Measurements from ENCODE around the gene DOCK3.
"Not testable (repeated sequence)": the region's sequence is repeated elsewhere in the genome, so short reads cannot be mapped to it uniquely, and the experiment has no call there.

Gene DOCK3

DNA sequence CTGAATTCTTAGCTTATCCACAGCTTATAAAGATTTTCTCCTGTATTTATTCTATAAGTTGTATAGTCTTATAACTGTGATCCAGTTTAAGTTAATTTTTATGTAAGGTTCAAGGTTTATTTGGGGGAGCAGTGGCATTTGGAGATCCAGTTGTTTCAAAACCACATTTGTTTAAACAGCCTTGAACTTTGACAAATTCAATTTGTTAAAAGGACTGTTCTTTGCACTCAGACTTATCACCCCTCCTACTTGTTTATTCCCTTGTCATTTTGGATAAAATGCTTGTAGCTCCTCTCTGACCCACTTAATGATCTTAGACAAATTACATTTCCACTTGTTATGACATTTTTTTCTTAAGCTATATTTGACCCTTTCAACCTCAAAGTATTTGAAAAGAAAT lies 327.8 kb downstream of the DOCK3 start:
- FAIRE-seq: no peak

DNA sequence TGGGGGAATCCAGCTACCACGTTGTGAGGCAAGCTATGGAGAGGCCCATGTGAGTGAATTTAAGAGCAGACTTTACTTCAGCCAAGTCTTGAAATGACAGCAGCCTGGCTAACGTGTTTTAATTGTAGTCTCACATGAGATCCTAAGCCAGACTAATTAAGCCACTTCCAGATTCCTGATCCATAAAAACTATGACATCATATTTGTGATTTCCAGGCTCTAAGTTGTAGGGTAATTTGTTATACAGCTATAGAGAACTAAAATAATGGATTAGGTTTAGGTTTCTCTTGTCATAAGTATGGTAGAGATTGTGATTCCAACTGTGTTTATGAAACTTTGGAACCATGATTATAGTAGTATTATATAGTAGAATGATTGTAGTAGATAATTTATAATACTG lies 329.5 kb downstream of the DOCK3 start:
- no peak for FAIRE-seq

DNA sequence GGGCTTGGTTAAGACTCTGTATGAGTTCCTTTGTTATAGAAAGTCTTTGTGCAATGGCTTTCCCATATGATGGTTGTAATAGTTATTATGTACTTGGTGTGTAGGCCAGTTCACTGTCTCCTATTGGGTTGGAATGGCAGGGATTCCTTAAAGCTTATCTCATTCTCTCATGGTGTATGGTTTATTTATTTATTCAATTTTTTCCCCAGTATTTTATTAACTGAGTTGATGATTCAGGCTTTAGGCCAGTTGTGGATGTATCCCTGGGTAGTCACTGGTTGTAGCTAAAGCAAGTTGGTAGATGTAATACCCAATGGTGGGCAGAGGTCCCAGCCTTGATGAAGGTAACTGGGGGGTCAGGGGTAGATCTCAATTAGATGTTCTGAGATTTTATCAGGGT lies 349.4 kb downstream of the DOCK3 start:
- FAIRE-seq: no peak

DNA sequence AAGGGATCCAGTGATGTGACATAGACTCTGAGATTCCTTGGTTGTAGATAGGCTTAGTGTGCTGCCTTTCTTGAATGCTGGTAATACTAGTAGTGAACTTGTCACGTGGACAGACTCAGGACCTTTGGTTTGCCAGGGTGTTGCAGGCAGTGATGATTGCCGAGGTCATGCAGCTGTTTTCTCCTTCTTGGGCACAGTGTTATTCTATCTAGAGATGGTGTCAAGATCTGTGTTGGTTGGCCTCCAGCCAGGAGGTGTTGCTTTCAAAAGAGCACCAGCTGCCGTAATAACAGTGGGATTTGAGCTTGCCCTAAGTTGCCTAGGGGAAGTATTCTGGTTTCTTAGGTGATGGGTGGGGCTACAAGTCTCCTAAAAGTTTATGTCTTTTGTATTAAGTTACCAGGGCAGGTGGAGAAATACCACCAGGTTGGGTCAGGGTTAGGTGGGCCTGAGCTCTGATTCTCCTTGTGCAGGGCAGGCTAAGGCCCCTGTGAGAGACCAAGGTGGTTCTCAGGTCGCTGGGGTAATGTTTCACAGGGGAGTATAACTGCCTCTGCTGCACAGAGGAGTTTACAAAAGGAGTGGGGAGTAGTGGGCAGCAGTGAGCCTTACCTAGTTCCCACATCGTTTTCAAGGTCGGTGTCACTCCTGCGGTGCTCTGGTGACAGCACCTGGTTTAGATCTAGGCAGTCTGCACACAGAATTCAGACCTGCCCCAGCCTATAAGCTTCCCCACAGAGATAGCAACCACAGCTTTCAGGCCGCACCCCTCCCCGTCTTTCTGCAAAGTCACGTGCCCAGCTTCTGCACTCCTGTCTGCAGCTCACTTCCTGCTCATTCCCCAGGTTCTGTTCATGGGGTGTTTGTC lies 350.3 kb downstream of the DOCK3 start:
- no peak for FAIRE-seq

DNA sequence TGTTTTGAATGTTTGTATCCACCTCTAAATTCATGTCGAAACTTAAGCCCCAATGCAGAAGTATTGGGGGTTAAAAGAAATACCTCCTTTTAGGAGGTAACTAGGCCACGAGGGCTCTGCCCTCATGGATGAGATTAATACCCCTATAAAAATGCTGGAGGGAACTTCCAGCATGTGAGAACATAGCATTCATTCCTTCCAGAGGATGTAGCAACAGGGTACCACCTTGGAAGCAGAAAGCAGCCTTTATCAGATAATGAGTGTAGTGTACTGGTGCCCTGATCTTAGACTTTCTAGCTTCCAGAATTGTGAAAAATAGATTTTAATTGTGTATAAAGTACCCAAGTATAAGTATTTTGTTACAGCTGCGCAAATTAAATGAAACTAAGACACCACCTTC lies 356.9 kb downstream of the DOCK3 start:
- FAIRE-seq: no peak

DNA sequence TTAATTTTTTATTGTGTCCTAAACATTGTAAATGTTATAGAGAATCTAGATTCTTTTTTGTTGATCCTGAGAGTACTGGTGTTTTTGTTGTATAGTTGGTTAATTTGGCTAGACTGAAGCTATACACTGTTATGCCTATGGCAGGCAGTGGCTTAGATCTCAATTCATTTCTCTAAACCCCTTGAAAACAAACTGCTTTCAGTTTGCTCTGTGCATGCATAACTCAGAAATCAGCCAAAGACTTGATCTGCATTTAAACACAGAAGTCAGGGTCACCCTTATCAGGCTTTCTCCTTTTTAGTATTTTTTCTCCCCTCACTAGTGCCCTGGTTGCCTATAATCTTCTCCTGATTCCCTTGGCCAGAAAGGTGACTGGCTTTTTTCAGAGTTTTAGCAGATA lies 360.9 kb downstream of the DOCK3 start:
- FAIRE-seq: no peak

DNA sequence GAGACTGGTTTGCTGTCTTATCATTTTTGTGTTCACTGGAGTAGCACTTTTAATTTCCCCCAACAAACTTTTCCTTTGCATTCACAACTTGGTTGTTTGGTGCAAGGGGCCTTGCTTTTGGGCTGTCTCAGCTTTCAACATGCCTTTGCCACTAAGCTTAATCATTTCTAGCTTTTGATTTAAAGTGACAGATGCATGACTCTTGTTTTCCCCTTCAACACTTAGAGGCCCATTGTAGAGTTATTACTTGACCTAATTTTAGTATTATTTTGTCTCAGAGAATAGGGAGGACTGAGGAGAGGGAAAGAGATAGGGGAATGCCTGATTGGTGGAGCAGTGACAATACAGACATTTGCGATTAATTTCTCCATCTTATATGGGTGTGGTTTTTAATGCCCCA lies 370.3 kb downstream of the DOCK3 start:
- FAIRE-seq: no peak

DNA sequence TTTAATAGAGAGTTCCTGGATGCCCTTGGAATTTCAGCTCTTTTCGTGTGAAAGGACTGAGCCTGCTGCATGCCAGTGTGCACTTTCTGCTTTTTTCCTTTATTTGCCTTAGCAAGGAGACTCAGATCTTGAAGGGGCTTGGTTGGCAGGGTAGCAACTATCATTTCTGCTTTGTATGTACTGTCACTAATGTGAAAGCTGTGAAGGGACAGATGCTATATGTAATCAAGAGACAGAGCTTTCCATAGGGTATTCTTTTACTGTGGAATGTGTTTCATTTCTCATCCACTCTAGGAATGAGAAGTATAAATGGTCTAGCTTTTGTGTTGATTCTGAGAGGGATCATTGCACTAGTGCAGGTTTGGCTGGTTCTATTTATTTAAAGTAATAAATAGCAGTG lies 377.8 kb downstream of the DOCK3 start:
- no peak for FAIRE-seq

DNA sequence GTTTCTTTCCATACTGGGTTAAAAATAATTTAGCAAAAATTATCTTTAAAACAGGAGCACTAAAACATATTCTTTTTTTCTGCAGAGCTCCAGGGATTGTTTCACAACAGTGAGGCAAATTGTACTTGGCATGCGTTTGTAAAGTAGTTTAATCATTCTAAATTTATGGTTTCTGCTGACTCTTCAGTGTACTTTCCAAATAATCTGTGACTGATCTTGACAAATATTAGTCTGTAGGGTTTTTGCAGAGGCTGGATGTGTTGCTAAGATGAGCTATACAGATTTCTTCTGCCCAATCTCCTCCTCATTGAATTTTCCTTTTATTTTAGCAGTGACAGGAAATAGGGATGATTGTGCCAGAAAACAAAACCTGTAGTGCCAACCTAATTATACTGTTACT lies 382.4 kb downstream of the DOCK3 start:
- no peak for FAIRE-seq

DNA sequence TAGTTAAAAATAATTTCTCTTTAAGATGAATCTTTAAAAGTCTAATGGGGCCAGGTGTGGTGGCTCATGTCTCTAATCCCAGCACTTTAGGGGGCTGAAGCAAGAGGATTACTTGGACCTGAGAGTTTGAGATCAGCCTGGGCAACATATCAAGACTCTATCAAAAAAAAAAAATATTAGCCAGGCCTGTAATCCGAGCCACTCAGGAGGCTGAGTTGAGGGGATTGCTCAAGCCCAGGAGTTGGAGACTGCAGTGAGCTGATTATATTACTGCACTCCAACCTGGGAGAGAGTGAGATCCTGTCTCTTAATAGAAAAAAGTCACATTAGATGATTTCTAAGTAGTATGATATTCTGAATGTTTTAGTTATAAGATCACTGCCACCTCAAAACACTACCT lies 388.3 kb downstream of the DOCK3 start:
- FAIRE-seq: no peak

DNA sequence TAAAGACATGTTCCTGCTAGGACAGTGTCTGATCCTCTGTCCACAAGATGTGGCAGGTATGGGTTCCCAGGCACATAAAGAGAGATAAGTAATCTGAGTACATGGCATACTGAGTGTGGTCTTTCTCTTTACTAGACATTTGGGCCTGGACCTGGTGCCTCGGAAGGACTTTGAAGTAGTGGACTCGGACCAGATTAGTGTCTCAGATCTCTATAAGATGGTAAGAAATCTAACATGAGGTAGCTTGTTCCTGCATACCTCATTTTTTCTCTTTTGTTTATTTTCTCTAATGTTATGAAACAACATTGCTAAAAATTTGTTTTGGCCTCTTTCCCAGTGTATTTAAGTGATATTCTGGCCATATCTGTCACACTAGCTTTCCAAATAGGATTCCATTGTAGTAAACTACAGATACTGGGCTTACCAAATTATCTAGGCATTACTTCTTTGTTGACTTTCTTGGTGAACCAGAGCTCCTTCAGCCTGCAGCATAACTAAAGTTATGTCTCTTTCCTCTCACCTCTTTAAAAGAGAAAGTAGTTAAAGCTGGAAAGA lies 400.6 kb downstream of the DOCK3 start:
- no peak for FAIRE-seq

DNA sequence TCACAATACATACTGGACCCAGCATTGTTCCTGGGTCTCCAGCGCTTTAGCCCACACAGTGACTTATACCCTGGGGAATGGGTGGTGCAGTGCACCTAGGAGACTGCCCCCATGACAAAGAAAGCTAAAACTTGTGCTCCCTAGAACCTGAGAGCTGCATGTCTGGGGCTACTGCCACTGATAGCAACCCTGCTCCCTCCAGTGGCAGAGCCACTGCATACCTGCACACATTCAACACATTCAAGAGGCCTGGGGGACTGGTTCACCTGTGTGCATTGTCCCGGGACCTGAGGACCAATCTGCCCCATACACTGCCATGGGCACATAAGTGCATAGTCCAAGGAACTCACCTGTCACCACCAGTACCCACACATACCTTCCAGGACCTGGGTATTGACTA lies 407.6 kb downstream of the DOCK3 start:
- FAIRE-seq: no peak

DNA sequence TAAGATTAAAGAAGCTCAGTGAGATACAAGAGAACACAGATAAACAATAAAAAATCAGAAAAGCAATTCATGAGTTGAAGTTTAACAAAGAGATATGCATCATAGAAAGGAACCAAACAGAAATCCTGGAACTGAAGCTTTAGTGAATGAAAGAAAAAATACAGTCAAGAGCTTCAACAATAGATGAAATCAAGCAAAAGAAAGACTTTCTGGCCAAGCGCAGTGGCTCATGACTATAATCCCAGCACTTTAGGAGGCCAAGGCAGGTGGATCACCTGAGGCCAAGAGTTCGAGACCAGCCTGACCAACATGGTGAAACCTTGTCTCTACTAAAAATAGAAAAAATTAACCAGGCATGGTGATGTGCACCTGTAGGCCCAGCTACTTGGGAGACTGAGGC lies 408.8 kb downstream of the DOCK3 start:
- no peak for FAIRE-seq

DNA sequence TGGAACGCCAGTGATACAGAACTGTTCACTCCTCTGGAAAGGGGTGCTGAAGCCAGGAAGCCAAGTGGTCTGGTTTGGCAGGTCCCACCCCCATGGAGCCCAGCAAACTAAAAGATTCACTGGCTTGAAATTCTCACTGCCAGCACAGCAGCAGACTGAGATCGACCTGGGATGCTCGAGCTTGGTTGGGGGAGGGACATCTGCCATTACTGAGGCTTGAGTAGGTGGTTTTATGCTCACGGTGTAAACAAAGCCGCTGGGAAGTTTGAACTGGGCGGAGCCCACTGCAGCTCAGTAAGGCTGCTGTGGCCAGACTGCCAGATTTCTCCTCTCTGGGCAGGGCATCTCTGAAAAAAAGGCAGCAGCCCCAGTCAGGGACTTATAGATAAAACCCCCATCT lies 417.4 kb downstream of the DOCK3 start:
- not testable (repeated sequence) for FAIRE-seq

DNA sequence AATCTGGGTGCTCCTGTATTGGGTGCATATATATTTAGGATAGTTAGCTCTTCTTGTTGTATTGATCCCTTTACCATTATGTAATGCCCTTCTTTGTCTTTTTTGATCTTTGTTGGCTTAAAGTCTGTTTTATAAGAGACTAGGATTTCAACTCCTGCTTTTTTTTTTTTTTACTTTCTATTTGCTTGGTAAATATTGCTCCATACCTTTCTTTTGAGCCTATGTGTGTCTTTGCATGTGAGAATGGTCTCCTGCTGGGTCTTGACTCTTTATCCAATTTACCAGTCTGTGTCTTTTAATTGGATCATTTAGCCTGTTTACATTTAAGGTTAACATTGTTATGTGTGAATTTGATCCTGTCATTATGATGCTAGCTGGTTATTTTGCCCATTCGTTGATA lies 420.1 kb downstream of the DOCK3 start:
- FAIRE-seq: not testable (repeated sequence)

DNA sequence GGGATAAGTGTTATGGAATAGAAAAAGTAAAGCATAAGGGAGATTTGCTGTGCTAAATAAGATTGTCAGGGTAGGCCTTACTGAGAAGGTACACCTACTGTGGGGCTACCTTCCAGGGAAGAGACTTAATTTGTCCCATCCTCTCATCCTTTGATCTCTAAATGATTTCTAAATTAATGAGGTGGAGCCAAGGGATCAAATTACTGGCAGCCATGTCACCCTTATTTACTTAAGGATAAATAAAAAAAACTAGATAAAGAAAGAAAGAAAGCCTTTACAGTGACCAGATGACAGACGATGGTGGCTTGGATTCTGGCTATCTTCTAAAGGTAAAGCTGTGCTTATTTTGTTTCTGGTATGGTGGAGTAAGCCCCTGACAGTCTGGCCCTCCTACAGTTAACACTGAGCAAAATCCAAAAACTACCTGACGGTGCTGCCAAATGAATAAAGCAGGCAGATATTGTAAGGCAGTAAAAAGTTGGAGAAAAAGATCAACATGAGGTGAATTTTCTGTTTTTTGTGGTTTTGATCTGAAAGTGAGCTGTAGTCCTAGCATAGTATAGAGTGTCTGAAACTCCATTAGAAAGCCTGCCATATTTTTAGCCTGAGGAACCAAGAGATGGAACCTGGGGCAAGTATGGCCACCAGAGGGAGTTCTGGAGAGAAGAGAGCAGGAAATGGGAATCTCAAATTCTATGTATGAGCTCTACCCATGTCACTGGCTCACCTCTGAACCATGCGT lies 425.2 kb downstream of the DOCK3 start:
- FAIRE-seq: peak; percentile 72

DNA sequence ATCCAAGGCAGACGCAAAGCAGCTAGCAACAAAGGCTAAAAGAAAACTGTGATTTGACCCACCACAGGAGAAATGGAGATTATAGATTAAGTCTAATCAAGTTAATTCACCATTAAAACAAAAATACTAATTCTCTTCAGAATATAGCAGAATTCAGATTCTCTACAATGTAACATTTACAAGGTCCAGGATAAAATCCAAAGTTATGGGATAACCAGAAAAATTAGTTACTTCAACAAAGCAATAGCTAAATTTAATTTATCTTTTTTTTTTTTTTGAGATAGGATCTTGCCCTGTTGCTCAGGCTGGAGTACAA lies 425.8 kb downstream of the DOCK3 start:
- FAIRE-seq: no peak

DNA sequence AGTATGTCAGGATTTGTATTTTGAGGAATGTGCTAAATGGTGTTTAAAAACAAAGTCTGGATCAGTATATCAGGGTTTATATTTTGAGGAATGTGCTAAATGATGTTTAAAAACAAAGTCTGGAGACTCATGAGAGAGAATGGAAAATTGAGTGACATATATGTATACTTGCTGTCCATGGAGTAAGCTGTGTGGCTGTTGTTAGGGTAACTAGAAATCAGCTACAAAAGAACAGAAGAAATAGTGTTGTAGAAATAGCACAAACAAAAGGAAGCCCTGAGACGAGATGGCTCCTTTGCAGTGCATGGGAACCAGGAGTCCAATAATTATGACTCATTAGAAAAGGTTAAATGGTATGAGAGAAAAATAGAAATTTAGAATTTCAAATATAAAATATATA lies 427.7 kb downstream of the DOCK3 start:
- no peak for FAIRE-seq

DNA sequence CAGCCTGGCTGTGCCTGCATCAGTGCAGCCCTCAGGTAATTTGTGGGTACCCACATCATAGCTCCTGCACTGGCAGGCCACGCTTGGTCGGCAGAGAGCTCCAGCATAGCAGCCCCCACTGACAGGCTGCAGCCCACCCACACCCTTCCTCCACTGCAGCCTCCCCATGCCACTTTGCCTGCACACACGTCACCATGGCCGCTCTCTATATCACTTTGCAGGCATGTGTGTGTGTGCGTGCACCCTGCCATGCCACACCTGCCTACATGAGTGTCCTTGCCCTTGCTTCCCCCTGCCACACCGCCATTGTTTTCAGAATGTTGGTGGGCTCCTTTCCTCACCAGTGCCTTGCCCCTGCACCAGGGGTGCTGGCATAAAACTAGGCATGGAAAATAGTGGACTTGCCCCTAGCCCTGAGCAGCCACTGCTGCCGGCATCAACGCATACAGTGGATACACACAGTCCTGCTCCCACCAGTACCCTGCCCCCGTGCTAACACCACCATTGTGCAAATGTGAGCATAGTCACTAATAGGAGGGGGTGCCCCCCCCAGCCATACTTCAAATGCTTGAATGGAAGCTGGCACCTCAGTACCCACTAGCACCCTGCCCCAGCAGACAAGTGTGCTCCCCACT lies 431.6 kb downstream of the DOCK3 start:
- FAIRE-seq: no peak

DNA sequence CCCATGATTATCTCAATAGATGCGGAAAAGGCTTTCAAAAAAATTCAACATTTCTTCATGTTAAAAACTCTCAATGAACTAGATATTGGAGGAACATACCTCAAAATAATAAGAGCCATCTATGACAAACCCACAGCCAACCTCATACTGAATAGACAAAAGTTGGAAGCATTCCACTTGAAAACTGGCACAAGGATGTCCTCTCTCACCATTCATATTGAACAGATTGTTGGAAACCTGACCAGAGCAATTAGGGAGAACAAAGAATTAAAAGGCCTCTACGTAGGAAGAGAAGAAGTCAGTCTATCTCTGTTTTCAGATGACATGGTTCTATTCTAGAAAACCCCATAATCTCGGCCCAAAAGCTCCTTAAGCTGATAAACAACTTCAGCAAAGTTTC lies 435.9 kb downstream of the DOCK3 start:
- no peak for FAIRE-seq

DNA sequence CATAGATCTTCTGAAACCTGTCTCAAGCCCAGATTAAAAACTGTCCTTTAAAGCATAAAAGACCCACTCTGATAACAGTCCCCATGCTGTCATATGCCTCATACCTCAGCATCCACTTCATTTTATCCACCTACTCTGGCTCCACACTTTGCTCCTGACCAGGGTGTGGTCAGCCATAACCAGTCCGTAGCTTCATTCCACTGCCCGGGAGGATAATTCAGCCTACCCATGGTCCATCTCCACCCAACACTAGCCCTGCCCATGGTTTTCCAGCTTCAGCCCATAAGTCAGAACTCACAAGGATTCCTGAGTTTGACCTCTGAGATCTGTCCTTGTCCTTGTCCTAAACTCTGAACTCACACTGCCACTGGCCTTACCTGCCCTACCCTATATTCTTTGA lies 448.2 kb downstream of the DOCK3 start:
- FAIRE-seq: no peak

DNA sequence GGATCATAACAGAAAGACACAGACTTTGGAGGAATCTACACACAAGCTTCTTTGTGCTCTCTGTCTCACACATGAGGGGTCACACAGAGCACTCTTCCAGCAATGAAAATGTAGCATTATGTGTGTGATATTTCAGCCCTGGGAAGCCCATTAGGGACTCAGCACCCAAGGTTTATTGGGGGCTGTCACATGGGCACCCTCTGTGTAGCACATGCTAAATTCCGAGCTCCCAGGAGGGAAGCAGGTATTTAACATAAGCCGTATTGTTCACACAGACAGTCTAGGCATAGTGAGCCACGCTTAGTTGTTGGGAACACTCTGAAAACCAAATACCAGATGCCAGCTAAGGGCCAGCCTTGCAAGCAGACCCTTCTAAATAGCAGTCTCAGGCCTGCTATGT lies 448.8 kb downstream of the DOCK3 start:
- FAIRE-seq: no peak

DNA sequence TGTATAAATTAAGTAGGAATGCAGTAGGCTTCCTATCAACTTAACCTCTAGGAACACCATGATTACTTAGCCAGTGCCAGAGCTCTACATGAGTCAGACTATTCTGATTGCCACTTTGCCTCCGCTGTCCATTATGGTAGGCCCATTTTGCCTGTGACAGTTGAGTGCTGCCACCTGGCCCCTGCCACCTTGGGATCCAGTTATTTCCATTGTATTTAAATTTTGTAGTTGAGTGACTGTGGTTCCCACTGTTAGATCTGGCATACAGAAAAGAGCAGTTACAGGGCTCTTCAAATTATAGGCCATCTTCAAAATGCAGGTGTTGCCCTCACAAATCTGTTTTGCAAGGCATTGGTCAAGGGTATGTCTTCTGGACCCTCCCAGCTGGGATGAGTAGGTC lies 456.9 kb downstream of the DOCK3 start:
- not testable (repeated sequence) for FAIRE-seq

DNA sequence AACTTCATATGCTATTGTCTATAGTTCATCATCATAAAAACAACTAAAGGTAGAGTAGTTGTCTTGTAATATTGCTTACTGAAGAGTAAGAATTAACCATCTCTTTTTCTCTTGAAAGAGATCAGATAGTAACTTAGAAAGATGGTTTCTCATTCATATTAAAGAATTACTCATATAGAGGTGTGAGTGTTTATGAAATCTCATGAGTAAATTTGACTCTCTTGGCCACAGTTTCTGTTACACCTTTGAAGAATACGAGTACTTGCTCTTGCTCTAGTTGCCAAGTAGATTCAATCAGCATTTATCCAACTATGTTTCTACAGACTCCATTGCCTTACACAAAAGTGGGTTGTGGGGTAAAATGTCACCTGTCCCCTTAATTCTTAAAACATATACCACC lies 463.0 kb downstream of the DOCK3 start:
- no peak for FAIRE-seq
